GM19452 (cell line): ENCODE results near the gene MED13L.
"Not testable (repeated sequence)": the region's sequence is repeated elsewhere in the genome, so short reads cannot be mapped to it uniquely, and the experiment has no call there.

Source experiments
- ATAC-seq: cut with Tn5 transposase; IDR thresholded peaks from one replicate; pipeline ENCODE4 v1.9.1; 2021; ENCODE audit not compliant: unreplicated experiment

Gene MED13L

DNA sequence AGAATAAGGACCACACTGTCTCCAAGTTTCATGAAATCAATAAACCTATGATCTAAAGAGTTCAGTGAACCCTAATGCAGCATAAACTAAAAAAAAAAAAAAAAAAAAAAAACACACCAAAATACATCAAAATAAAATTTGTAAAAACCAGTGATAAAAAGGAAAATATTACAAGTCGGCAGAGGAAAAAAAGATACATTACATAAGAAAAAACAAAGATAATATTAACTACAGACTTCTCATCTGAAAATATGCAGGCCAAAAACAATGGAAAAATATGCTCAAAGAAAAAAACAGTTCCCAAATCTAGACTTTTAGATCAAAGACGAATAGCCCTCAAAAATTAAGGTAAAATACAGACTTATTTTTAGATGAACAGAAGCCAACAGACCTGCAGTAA is 27.6 kb downstream of the MED13L start:
- no peak for ATAC-seq

DNA sequence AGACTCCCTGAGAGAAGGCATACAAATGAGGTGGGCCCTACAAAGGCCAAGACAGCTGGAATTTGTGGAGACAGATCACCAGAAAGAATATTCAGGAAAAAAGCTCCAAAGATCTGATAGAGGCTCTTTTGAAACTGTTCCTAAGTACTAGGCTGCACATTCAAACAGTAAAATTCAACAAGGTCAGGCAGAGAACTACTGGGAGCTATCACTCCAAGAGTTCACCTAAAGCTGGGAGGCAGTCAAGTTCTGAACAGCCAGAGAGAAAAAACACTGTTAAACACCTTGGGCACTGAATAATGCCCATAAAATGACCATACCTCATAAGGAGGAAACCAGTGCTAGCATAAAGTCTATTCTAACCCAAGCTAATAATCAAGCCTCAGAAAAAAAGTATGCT is 28.6 kb downstream of the MED13L start:
- no peak for ATAC-seq

DNA sequence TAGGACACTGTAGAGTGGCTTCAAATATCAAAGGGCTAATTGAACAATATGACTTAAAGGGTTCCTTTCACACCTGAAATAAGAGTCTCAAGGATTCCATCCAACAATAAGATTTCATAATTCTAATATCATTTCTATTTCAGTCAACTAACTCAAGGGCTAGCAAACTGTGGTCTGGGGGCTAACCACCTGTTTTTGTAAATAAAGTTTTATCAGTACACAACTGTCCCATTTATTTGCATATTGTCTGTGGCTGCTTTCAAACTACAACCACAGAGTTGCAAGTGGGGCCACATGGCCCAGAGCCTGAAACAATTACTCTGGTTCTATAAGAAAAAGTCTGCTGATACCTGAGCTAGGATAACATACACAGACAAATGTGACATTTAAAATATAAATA is 29.1 kb downstream of the MED13L start:
- ATAC-seq, result no peak

DNA sequence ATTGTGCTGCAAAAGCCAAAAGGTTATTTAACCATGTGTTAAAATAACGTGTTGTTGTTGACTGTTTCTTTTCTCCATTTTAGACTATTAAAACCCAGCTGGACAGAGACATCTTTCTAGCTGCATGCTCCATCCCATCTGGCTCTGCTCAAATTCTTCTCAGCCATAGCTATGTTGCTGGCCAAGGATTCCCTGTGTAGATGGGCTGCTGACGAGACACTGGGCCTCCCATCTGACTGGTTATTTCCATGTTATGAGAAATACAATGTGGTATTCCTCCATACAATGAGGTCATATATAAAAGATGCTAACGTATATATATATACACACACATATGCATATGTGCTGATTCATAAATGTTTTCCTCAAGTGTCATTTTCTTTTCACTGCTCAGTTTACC is 30.1 kb downstream of the MED13L start:
- no peak for ATAC-seq

DNA sequence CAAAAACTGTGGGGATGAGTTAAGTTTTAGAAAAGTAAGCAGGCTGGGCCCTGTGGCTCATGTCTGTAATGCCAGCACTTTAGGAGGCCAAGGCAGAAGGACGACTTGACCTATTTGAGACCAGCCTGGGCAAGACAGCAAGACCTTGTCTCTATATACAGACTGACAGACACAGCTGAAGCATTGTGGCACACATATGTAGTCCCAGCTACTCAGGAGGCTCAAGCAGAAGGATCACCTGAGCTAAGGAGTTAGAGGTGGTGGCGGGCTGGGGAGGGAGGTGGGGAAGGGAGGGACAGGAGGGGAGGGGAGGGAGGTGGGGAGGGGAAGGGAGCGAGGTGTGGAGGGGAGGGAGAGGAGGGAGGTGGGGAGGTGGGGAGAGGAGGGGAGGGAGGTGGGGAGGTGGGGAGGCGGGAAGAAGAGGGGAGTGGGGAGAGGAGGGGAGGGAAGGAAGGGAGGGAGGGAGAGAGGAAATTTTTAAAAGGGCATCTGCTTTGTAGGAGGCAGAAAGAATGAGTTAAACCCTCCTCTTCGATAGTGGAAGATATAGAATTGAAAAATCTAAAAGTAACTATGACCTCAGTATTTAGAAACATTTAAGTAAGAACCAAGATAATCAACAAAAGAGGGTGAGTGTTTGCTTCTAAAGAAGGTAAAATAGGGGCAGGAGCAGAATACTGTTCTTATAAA is 30.9 kb downstream of the MED13L start:
- ATAC-seq, result no peak

DNA sequence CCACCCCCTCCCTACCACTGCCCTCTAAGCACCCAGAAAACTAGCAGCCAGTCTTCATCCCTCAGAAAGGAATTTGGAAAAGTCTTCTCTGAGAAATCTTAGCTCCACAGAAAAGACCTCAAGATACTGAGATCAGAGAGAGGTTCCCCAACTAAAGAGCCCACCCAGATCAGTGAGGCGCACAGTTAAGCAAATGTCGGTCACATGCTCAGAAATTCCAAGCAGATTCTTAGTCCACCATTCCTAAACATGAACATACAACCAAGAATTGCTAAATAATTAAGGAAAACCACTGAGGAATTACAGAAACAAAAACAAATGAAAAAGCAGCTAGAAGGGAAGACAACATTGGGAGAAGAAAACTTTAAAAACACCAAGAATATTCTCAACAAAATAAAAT is 32.3 kb downstream of the MED13L start:
- no peak for ATAC-seq

DNA sequence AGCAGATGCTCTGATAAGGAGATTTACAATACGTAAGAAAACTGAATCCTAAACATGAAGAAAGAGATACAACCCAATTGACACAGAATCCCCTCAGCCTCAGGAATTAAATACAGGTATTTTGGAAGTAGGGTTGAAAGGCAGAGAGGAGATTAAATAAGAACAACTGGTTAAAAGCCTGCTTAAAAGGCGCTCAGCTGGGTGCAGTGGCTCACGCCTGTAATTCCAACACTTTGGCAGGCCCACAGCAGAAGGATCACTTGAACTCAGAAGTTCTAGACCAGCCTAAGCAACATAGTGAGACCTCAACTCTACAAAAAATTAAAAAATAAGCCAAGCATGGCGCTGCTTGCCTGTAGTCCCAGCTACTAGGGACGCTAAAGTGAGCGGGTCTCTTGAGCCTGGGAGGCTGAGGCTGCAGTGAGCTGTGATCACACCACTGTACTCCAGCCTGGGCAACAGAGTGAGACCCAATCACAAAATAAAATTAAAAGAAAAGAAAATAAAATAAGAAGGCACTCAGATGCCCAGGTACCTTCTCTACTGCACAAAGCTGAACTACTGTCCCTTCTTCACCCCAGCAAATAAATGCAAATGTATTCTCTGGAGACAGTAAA is 32.9 kb downstream of the MED13L start:
- no peak for ATAC-seq

DNA sequence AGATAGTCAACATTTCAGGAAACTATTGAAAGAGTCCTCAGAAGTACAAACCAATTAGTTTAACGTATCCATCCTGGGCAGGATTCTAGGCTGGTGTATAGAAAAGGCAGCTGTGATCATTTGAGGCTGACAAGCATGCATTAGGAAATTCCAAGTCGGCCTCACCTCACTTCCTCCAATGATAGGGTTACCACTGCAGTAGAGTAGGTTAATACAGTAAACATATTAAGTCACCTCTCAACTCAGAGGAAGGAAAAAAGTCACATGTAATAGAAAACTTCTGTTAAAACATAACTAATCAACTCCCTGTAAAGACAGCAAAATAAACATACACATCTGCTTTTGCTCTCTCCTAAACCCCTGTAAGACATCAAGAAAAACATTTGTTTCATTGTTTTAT is 33.5 kb downstream of the MED13L start:
- no peak for ATAC-seq

DNA sequence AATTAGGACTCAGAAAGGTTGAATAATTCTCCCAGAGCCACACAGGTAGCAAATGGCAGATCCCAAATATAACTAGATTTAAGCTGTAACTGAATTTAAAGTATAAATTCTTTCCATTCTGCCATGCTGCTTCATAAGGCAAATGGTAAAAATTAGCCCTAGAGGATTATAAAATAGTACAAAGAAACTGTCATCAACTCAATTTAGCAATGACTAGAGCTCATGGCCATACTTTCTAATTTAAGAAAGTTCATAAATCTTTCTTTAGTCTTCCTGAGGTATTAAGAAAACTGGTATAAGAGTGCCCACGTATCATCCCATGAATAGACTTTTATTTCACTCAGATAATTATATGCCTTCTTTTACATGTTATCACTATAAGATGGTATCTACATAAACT is 34.8 kb downstream of the MED13L start:
- ATAC-seq, result no peak

DNA sequence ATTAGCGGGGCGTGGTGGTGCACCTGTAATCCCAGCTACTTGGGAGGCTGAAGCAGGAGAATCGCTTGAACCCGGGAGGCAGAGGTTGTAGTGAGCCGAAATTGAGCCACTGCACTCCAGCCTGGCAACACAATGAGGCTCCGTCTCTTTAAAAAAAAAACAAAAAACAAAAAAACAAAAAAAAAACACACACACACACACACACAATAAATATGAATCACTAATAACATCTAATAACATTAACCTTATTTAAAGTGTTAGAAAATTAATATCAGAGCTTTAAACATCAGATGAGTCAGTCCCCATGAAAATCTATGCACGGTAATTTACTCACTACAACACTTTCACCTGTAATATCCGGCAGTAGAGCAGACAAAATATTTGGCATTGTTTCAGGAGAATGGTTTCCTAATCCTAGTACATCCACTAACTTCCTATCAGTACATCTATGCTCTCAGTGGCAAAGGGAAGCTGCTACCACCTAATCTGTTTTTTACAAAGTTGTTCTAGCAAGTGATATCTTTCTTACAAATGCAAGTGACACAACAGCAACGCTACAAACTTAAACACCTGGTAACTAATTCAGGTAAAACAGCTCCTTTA is 36.2 kb downstream of the MED13L start:
- ATAC-seq, result no peak

DNA sequence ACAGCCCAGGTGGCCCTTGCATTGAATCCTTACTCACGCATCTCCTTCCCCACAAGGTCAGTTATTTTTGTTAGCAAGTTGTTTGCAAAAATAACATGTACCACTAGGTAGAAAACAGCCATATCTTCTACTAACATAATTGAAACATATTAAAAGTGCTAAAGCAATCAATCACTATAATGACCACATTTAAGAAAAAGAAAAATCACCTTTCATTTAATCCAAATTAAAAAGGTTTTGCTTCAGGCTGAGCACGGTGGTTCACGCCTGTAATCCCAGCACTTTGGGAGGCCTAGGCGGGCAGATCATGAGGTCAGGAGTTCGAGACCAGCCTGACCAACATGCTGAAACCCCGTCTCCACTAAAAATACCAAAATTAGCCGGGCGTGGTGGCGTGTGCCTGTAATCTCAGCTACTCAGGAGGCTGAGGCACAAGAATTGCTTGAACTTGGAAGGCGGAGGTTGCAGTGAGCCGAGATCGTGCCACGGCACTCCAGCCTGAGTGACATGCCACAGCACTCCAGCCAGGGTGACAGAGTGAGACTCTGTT is 38.8 kb downstream of the MED13L start:
- not testable (repeated sequence) for ATAC-seq

DNA sequence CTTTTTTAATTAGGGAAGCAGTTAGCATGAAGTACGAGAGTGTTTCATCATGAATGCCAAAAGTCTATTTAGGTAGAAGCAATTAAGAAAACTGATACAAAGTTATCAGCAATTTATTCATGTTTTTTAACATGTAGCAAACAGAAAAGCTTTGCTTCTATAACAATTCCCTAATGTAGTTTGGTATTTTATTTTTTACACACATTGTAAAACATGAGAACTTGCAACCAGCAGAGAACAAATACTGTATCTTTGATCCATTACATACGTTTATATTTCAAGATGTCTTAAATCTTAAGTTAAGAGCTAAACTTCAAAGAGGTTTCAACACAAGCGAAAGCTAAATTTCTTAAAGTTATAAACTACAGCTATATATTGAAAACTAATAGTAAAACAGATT is 39.3 kb downstream of the MED13L start:
- ATAC-seq, result no peak

DNA sequence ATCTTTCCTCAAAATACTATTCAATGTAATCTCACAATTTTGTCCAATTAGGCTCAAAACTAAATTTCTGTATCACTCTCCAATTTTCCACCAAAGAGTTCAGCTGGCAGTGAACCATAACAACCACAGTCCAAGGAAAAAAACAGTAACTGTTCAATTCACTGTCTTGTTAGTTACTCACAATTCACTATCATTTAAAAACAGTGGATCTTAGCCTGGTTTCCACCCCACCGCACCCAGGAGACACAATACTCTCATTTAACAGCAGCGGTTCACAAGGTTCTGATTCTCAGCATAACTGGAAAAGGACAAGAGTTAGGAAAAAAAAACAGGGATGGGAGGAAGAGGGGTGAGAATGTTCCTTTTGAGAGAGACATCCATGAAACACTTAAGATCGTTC is 40.5 kb downstream of the MED13L start:
- ATAC-seq, result no peak

DNA sequence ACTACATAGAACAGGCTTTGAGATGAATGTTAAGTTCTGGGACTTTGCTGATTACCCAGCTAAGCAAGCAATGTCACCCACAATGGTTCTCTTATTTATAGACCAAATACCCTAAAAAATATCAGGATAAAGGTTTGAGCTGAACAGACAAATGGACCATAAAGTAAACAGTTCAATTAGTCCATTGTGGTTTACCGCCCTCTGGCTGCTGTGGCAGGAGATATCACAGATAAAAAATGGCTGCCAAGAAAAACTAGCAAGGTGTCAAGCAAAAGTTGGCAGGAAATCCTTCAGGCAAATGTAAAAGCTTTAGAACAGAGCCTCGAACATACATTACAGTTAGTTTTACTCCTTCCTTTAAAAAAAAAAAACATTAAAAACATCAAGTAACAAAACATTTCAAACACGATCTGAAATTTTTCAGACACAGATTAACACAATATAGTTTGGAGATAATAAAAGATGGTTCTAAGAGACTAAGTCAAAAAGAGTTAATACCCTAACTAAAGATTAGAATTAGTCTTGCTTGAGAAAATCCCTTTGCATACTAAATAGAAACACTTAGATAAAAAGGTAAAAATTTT is 41.3 kb downstream of the MED13L start:
- no peak for ATAC-seq

DNA sequence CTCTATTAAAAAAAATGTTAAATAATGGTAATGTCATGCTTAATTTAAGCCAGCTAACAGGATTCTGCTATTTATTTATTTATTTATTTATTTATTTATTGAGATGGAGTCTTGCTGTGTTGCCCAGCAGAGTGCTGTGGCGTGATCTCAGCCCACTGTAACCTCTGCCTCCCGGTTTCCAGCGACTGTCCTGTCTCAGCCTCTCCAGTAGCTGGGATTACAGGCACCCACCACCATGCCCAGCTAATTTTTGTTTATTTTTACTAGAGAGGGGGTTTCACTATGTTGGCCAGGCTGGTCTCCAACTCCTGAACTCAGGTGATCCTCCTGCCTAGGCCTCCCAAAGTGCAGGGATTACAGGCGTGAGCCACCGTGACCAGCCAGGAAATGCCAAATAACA is 43.3 kb downstream of the MED13L start:
- ATAC-seq, result not testable (repeated sequence)

DNA sequence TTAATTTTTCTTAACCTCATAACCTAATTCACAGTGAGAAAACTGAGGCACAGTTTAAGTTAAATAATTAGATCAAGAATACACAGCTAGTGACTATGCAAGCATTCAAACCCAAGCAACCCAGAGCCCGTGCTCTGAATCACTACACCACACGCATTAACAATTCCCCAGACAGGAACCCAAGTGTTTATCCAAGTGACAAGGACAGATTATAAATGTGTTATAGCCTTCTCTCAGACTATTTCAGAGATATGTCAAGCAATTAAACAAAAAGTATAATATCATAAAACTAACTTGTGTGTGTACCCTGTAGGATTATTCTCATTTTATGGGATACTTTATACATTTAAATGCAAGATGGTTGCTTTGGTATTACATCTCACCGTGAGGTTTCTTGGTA is 43.8 kb downstream of the MED13L start:
- ATAC-seq, result no peak

DNA sequence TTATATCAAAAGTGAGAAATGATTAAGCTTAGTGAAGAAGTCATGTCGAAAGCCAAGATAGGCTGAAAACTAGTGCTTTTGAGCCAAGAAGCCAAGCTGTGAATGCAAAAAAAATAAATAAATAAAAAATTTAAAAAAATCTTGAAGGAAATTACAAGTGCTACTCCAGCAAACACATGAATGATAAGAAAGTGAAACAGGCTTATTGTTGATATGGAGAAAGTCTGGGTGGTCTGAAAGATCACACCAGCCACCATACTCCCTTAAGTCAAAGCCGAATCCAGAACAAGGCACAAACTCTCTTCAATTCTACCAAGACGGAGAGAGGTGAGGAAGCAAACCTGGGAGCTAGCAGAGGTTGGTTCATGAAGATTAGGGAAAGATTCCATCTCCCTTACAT is 49.7 kb downstream of the MED13L start:
- ATAC-seq, result no peak

DNA sequence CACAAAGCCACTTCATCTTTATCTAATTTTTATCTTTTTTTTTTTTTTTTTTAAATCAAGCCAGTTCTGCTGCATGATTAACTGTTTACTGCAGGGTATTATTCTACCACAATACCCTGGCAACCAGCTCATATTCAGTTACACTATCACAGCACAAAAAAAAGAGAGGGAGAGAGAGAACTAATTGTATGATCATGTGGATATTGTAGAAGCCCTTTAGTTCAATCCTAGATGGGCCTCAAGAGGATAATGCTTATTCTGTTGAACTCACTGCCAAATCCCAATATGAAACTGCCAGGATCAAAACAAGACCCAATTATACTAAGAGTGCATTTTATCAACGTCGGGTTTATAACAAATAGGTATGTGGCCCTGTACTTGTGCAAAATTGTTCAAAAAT is 51.5 kb downstream of the MED13L start:
- no peak for ATAC-seq

DNA sequence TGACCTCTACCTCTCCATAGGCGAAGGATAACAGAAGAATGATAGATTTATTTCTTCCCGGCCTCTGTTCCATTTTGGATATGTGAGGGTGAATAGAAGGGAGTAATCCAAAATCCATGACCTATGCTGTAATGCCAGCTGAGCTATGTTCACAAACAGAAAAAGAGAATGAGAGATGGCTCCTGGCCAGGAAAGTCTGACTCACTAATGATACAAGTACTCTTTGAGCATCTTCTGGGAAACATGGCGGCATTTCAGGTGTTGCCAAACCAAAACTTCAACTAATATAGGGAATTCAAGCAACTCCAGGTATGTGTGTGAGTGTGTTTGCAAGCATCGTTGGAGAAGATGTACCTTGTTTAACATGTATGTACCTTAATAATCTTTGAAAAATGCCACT is 55.1 kb downstream of the MED13L start:
- no peak for ATAC-seq

DNA sequence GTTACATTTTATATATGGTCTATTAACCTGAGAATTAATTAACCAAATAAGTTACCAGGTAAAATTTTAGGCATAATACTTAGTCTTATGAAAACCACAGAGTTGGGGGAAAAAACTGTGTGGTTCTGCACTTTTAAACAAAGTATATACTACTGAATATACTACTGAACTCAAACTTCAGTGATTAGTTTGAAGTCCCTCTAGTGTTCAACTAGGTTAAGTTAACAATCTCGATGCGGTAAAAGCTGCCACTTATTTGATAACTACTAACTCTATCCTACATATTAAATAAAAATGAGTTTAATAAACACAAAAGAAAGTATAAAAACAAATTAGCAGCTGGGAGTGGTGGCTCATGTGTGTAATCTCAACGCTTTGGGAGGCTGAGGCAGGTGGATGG is 56.7 kb downstream of the MED13L start:
- no peak for ATAC-seq

DNA sequence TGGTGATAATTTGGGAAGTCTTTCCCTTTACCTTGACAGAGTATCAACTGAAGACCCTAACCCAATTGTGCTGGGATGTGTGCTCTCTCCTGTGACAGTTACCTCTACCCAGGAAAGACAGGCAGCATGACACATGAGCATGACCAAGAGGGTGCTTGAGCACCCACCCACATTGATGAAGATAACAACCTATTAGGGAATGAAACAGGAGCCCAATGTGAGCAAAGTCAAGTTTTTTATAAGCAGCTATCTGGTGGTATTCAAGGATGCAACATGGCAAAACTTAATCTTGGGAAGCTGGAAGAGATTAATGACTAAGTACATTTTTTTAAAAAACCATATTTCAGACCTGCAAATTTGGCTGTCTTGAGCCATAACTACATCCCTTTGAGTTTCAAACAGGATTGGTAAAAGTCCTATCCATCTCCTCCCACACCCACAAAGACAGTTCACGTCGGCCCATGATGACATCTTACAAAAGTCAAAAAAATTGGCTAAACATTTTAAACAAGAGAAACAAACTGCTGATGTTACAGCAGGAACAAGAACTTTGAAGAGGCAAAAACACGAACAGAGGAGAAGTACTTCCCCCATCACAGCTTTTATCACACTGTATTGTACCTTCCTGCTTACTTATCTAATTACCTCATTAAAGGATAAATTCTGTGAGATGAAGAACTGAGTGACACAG is 60.3 kb downstream of the MED13L start:
- ATAC-seq, result no peak
